ENCODE results near the gene RAB40B. TPM values are rescaled to one million over a fixed set of nuclear protein-coding genes. Genes with fewer than 3 reads are reported as not detected.
A peak's percentile ranks its signal among the peaks of the same experiment; 100 is the strongest.

Gene RAB40B
- total RNA-seq, 1 experiment from 2014 or later, result 22.1 TPM

- no peaks in the 10 kb centered on the region for H3K36me3 ChIP-seq (ENCODE audit: control insufficient read depth in 1 of 2, insufficient read depth in 2 of 2, low read length in 2 of 2)
- no peaks in the 10 kb centered on the region for H3K27me3 ChIP-seq (ENCODE audit: insufficient read depth, low read length)
- peaks cover 16 to 24% of the 10 kb centered on the region in 2 experiments; a peak in 3 of 4 replicates for H3K9me3 ChIP-seq (ENCODE audit: control insufficient read depth in 1 of 2, insufficient read depth in 1 of 2, low read depth in 1 of 2, low read length in 2 of 2)
- H3K9ac ChIP-seq (ENCODE audit: low read length), result peak overlapping the region; percentile 40
- no TSS peak for BruUV-seq (replicated peaks)
- no peaks in the 10 kb centered on the region for H3K9me2 ChIP-seq (ENCODE audit: insufficient read depth)
- no peaks in the 10 kb centered on the region for H4K20me1 ChIP-seq (ENCODE audit: insufficient read depth)
- TF ChIP-seq SP1 (IDR thresholded peaks at IDR 0.05; ENCODE audit: low read depth) (no peak), EZH2phosphoT487 (IDR thresholded peaks at IDR 0.05; ENCODE audit: borderline replicate concordance) (no peak), CBX3 (IDR thresholded peaks at IDR 0.05; ENCODE audit: low read depth) (no peak), ZFX (IDR thresholded peaks at IDR 0.05) (no peak), ELF1 (IDR thresholded peaks at IDR 0.05; ENCODE audit: borderline replicate concordance, low read depth) (no peak), EGR1 (IDR thresholded peaks at IDR 0.05; ENCODE audit: low read depth) (no peak), YY1 (IDR thresholded peaks at IDR 0.05; ENCODE audit: extremely low read depth, insufficient replicate concordance, low read depth, low read length) (no peak), POLR2AphosphoS5 (IDR thresholded peaks at IDR 0.05; ENCODE audit: low read depth, low read length) (no peak), SIN3A (IDR thresholded peaks at IDR 0.05; ENCODE audit: low read depth) (no peak), POLR2A (IDR thresholded peaks at IDR 0.05; ENCODE audit: borderline replicate concordance, extremely low read depth, insufficient read depth, insufficient read length) (no peak), FOSL1 (IDR thresholded peaks at IDR 0.05; ENCODE audit: low read depth) (no peak), JUND (IDR thresholded peaks at IDR 0.05) (no peak)
- TF ChIP-seq, protein P1, sequence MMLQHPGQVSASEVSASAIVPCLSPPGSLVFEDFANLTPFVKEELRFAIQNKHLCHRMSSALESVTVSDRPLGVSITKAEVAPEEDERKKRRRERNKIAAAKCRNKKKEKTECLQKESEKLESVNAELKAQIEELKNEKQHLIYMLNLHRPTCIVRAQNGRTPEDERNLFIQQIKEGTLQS (IDR thresholded peaks at IDR 0.05), result no peak
- TF ChIP-seq, protein P2, sequence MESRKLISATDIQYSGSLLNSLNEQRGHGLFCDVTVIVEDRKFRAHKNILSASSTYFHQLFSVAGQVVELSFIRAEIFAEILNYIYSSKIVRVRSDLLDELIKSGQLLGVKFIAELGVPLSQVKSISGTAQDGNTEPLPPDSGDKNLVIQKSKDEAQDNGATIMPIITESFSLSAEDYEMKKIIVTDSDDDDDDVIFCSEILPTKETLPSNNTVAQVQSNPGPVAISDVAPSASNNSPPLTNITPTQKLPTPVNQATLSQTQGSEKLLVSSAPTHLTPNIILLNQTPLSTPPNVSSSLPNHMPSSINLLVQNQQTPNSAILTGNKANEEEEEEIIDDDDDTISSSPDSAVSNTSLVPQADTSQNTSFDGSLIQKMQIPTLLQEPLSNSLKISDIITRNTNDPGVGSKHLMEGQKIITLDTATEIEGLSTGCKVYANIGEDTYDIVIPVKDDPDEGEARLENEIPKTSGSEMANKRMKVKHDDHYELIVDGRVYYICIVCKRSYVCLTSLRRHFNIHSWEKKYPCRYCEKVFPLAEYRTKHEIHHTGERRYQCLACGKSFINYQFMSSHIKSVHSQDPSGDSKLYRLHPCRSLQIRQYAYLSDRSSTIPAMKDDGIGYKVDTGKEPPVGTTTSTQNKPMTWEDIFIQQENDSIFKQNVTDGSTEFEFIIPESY (IDR thresholded peaks at IDR 0.05; ENCODE audit: extremely low read depth, insufficient replicate concordance, low read length), result no peak
- RAD21 ChIA-PET (ENCODE audit: low non-redundant PET in 1 of 2, low total read pairs in 2 of 2, uncharacterized antibody in 2 of 2, unreplicated experiment in 2 of 2), result no interaction called here
- H3K4me1 ChIP-seq (ENCODE audit: control insufficient read depth in 1 of 2, insufficient read depth in 2 of 2, low read length in 2 of 2), result peaks cover 7 to 11% of the 10 kb centered on the region in 2 experiments; a peak in 2 of 4 replicates
- H2AFZ ChIP-seq (ENCODE audit: low read depth, low read length, poor library complexity, severe bottlenecking), result no peak overlapping the region
- DNase-seq (ENCODE audit: low read depth, low spot score) (no peak), ATAC-seq (no peak)
- no peaks in the 10 kb centered on the region for H3K79me2 ChIP-seq (ENCODE audit: insufficient read depth, low read length)
- peak overlapping the region; percentile 74 for H3K4me2 ChIP-seq (ENCODE audit: low read length)
- H3K27ac ChIP-seq (ENCODE audit: low read depth, low read length), result no peak overlapping the region; the same call in 1 of the 2 replicates
- H3K4me3 ChIP-seq (replicated peaks in 1 of 2; ENCODE audit: low read depth in 1 of 2, low read length in 2 of 2), result peak overlapping the region; percentile 59 to 62
- intact Hi-C loops (cut with micrococcal nuclease), result no loop called here
- POLR2A ChIA-PET, result no interaction called here
- CTCF ChIA-PET, result no interaction called here
Observed at GRCh38 chr17:82697808-82698064, 762 bp downstream of the RAB40B start.
